HEK293 (cell line): ENCODE data around the gene NTNG1.

Experiments used
- CTCF ChIA-PET: fragments of 350-600 bp; formaldehyde crosslinking; extraction: SDS; loops from one replicate; lab custom pipeline; 2021; ENCODE audit warnings: antibody characterized with exemption; lab: Yijun Ruan, JAX
- POLR2A ChIA-PET: fragments of 300-600 bp; formaldehyde crosslinking; extraction: SDS; loops from one replicate; lab custom pipeline; 2020; ENCODE audit warnings: antibody characterized with exemption, inconsistent platforms; lab: Yijun Ruan, JAX
- H3K27ac ChIP-seq: fragments of 200-500 bp; sonication (Bioruptor generic); 2 replicates; pipeline ENCODE4 v1.5.1; 2014; ENCODE audit warnings: low read depth, low read length, control low read depth, inconsistent platforms; ENCODE audit errors: extremely low read depth
- H3K36me3 ChIP-seq, 2 experiments: fragments of 200-500 bp in 1 of 2; sonication (Bioruptor generic) in 1 of 2; 1 replicate in 1 of 2; 2 replicates in 1 of 2; pipeline ENCODE4 v1.5.1; 2014 to 2017; ENCODE audit warnings: inconsistent platforms in 2 of 2, low read length in 2 of 2; ENCODE audit not compliant: control insufficient read depth in 2 of 2, insufficient read depth in 1 of 2
- H3K4me1 ChIP-seq: fragments of 200-500 bp; sonication (Bioruptor generic); 2 replicates; pipeline ENCODE4 v1.5.1; 2014; ENCODE audit warnings: mild to moderate bottlenecking, low read length, inconsistent platforms; ENCODE audit not compliant: control insufficient read depth, insufficient read depth
- H3K4me3 ChIP-seq: 2 replicates; pipeline ENCODE4 v1.5.1; 2011; ENCODE audit warnings: low read depth, mild to moderate bottlenecking, control low read depth, low read length, moderate library complexity
- H3K9me3 ChIP-seq: fragments of 200-500 bp; sonication (Bioruptor generic); 2 replicates; pipeline ENCODE4 v1.5.1; 2014; ENCODE audit warnings: low read depth, low read length, inconsistent platforms; ENCODE audit not compliant: control insufficient read depth, insufficient read depth
- MZF1 ChIP-seq: fragments of 450-650 bp; formaldehyde crosslinking; IDR thresholded peaks from 2 replicates; pipeline ENCODE4 v1.5.1; 2017; ENCODE audit warnings: missing biosample characterization, missing genetic modification characterization, borderline replicate concordance
- PATZ1 ChIP-seq: fragments of 450-650 bp; formaldehyde crosslinking; IDR thresholded peaks from 2 replicates; pipeline ENCODE4 v1.5.1; 2016; ENCODE audit warnings: missing biosample characterization, missing genetic modification characterization
- PRDM2 ChIP-seq: fragments of 450-650 bp; formaldehyde crosslinking; IDR thresholded peaks from 2 replicates; pipeline ENCODE4 v1.5.1; 2016; ENCODE audit warnings: missing biosample characterization, missing genetic modification characterization, borderline replicate concordance
- YY2 ChIP-seq: fragments of 450-650 bp; formaldehyde crosslinking; IDR thresholded peaks from 2 replicates; pipeline ENCODE4 v1.5.1; 2016; ENCODE audit warnings: missing biosample characterization, missing genetic modification characterization
- ZBTB10 ChIP-seq: fragments of 450-650 bp; formaldehyde crosslinking; IDR thresholded peaks from 2 replicates; pipeline ENCODE4 v1.5.1; 2016; ENCODE audit warnings: missing biosample characterization, missing genetic modification characterization
- ZBTB7A ChIP-seq: fragments of 450-650 bp; formaldehyde crosslinking; IDR thresholded peaks from 2 replicates; pipeline ENCODE4 v1.5.1; 2016; ENCODE audit warnings: low read depth, missing biosample characterization, missing genetic modification characterization
- ZFHX2 ChIP-seq: fragments of 450-650 bp; formaldehyde crosslinking; conservative IDR thresholded peaks from 2 replicates; pipeline ENCODE4 v1.5.1; 2016; ENCODE audit warnings: missing biosample characterization, missing genetic modification characterization
- ZNF114 ChIP-seq: fragments of 450-650 bp; formaldehyde crosslinking; IDR thresholded peaks from 2 replicates; pipeline ENCODE4 v1.5.0; 2017; ENCODE audit warnings: missing biosample characterization, missing genetic modification characterization
- ZNF174 ChIP-seq: fragments of 450-650 bp; formaldehyde crosslinking; IDR thresholded peaks from 2 replicates; pipeline ENCODE4 v1.5.0; 2017; ENCODE audit warnings: missing biosample characterization, mild to moderate bottlenecking, missing genetic modification characterization
- ZNF391 ChIP-seq: fragments of 450-650 bp; formaldehyde crosslinking; IDR thresholded peaks from 2 replicates; pipeline ENCODE4 v1.5.1; 2016; ENCODE audit warnings: low read depth, missing biosample characterization, missing genetic modification characterization, borderline replicate concordance
- ZNF555 ChIP-seq: fragments of 450-650 bp; formaldehyde crosslinking; conservative IDR thresholded peaks from 2 replicates; pipeline ENCODE4 v1.5.1; 2017; ENCODE audit warnings: missing biosample characterization, mild to moderate bottlenecking, missing genetic modification characterization, inconsistent platforms
- ZNF623 ChIP-seq: fragments of 450-650 bp; formaldehyde crosslinking; IDR thresholded peaks from 2 replicates; pipeline ENCODE4 v1.5.1; 2016; ENCODE audit warnings: missing biosample characterization, missing genetic modification characterization
- ZNF626 ChIP-seq: fragments of 450-650 bp; sonication (Bioruptor Pico); formaldehyde crosslinking; IDR thresholded peaks from 2 replicates; pipeline ENCODE4 v1.5.1; 2018; ENCODE audit warnings: missing biosample characterization, missing genetic modification characterization, inconsistent platforms
- ZNF76 ChIP-seq: fragments of 450-650 bp; formaldehyde crosslinking; IDR thresholded peaks from 2 replicates; pipeline ENCODE4; 2016; ENCODE audit warnings: low read depth, missing biosample characterization, missing genetic modification characterization, borderline replicate concordance
- ZNF776 ChIP-seq: fragments of 450-650 bp; formaldehyde crosslinking; IDR thresholded peaks from 2 replicates; pipeline ENCODE4 v1.5.0; 2017; ENCODE audit warnings: missing biosample characterization, missing genetic modification characterization, borderline replicate concordance
- TF ChIP-seq, protein P1 (sequence below): fragments of 450-650 bp; IDR thresholded peaks from 2 replicates; pipeline ENCODE4 v1.5.1; 2018; ENCODE audit warnings: missing biosample characterization, mild to moderate bottlenecking, missing genetic modification characterization
- TF ChIP-seq, protein P2 (sequence below): fragments of 450-650 bp; formaldehyde crosslinking; IDR thresholded peaks from 2 replicates; pipeline ENCODE4 v1.5.0; 2017; ENCODE audit warnings: missing biosample characterization, missing genetic modification characterization, borderline replicate concordance
- TF ChIP-seq, protein P3 (sequence below): sonication (generic); formaldehyde crosslinking; IDR thresholded peaks from 2 replicates; pipeline ENCODE4 v1.8.1; 2022; ENCODE audit warnings: mild to moderate bottlenecking, moderate library complexity, missing genetic modification reagents

The NTNG1 gene

DNA sequence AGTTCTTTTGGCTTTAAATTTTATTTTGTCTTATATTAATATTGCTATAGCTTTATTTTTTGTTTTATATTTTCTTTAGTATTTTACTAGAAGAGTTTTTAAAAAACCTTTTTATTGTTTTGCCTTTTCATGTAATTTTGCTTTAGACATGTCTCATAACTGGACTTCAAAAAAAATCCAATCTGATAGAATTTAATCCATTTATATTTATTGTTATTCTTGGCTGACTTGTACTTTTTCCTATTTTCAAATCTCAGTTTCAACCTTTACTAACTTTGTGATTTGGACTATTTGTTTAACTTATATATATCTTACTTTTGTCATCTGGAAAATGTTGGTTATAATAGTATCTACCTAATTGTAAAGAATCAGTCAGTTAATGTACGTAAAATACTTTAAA lies 61.2 kb downstream of the NTNG1 start:
- H3K4me1 ChIP-seq: no peaks in the 10 kb centered on the region
- no peak overlapping the region for H3K27ac ChIP-seq
- no peaks in the 10 kb centered on the region for H3K36me3 ChIP-seq
- H3K4me3 ChIP-seq: no peak overlapping the region
- ChIA-PET POLR2A (no interaction called here), CTCF (interaction anchor here (0.6 kb wide), 1 partner anchor 242 kb away, joined by 3 read pairs; no protein-coding TSS in a partner anchor)
- no peak for TF ChIP-seq ZNF623 (tag by site-specific recombination)
- no peak for TF ChIP-seq ZFHX2
- no peak for TF ChIP-seq ZNF76 (tag by site-specific recombination)
- no peak for TF ChIP-seq ZNF391 (tag by site-specific recombination)
- no peak for TF ChIP-seq ZNF555 (tag by site-specific recombination)
- H3K9me3 ChIP-seq: no peaks in the 10 kb centered on the region

- H3K4me3 ChIP-seq: no peak overlapping the region
- CTCF ChIA-PET: no interaction called here
- H3K36me3 ChIP-seq: no peaks in the 10 kb centered on the region
- no peaks in the 10 kb centered on the region for H3K4me1 ChIP-seq
- POLR2A ChIA-PET: no interaction called here
- H3K27ac ChIP-seq: no peak overlapping the region
- no peaks in the 10 kb centered on the region for H3K9me3 ChIP-seq
- no peak for TF ChIP-seq YY2 (tag by site-specific recombination)
- no peak for TF ChIP-seq ZNF626
- TF ChIP-seq ZNF114 (tag by site-specific recombination): no peak
- TF ChIP-seq ZBTB7A (tag by site-specific recombination): no peak
- no peak for TF ChIP-seq ZBTB10 (tag by site-specific recombination)
- no peak for TF ChIP-seq ZNF776
- no peak for TF ChIP-seq MZF1
- TF ChIP-seq PATZ1 (tag by site-specific recombination): no peak
- TF ChIP-seq PRDM2: no peak
- TF ChIP-seq, protein P1, sequence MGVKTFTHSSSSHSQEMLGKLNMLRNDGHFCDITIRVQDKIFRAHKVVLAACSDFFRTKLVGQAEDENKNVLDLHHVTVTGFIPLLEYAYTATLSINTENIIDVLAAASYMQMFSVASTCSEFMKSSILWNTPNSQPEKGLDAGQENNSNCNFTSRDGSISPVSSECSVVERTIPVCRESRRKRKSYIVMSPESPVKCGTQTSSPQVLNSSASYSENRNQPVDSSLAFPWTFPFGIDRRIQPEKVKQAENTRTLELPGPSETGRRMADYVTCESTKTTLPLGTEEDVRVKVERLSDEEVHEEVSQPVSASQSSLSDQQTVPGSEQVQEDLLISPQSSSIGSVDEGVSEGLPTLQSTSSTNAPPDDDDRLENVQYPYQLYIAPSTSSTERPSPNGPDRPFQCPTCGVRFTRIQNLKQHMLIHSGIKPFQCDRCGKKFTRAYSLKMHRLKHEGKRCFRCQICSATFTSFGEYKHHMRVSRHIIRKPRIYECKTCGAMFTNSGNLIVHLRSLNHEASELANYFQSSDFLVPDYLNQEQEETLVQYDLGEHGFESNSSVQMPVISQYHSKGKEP (tag by site-specific recombination): no peak
- TF ChIP-seq ZNF174 (tag by site-specific recombination): no peak
- TF ChIP-seq, protein P2, sequence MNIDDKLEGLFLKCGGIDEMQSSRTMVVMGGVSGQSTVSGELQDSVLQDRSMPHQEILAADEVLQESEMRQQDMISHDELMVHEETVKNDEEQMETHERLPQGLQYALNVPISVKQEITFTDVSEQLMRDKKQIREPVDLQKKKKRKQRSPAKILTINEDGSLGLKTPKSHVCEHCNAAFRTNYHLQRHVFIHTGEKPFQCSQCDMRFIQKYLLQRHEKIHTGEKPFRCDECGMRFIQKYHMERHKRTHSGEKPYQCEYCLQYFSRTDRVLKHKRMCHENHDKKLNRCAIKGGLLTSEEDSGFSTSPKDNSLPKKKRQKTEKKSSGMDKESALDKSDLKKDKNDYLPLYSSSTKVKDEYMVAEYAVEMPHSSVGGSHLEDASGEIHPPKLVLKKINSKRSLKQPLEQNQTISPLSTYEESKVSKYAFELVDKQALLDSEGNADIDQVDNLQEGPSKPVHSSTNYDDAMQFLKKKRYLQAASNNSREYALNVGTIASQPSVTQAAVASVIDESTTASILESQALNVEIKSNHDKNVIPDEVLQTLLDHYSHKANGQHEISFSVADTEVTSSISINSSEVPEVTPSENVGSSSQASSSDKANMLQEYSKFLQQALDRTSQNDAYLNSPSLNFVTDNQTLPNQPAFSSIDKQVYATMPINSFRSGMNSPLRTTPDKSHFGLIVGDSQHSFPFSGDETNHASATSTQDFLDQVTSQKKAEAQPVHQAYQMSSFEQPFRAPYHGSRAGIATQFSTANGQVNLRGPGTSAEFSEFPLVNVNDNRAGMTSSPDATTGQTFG: no peak
- TF ChIP-seq, protein P3, sequence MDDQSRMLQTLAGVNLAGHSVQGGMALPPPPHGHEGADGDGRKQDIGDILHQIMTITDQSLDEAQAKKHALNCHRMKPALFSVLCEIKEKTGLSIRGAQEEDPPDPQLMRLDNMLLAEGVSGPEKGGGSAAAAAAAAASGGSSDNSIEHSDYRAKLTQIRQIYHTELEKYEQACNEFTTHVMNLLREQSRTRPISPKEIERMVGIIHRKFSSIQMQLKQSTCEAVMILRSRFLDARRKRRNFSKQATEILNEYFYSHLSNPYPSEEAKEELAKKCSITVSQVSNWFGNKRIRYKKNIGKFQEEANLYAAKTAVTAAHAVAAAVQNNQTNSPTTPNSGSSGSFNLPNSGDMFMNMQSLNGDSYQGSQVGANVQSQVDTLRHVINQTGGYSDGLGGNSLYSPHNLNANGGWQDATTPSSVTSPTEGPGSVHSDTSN (CRISPR knock-in tag): no peak
Measured at GRCh38 chr1:107213225-107213624, 72.4 kb downstream of the NTNG1 start.
